22Rv1 (cell line): Measurements from ENCODE around the gene APEX2.

ENCODE experiments used
- ZFX ChIP-seq: fragments of 450-650 bp; IDR thresholded peaks from 2 replicates; pipeline ENCODE4 v1.6.1; 2017; ENCODE audit warnings: antibody characterized with exemption, borderline replicate concordance
- TF ChIP-seq, protein P1 (sequence below): fragments of 450-650 bp; IDR thresholded peaks from 2 replicates; pipeline ENCODE4 v1.5.1; 2017; ENCODE audit warnings: mild to moderate bottlenecking

DNA sequence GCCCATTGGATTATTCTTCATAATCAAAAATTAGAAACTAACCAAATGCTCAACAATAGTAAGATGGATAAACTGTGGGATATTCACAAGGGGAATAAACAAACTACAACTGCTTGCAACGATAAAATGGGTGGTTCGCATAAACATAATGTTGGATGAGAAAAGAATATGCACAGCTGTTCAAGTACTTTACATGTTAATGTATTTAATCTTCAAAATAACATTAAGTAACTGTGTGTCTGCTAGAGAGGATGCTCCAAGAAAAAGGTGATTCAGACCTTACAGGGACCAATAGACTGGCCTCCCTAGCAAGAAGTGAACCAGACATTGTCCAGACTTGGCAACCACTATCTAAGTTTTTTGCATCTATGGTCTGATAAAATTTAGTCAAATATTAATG, 8.5 kb upstream of the APEX2 start:
- TF ChIP-seq, protein P1, sequence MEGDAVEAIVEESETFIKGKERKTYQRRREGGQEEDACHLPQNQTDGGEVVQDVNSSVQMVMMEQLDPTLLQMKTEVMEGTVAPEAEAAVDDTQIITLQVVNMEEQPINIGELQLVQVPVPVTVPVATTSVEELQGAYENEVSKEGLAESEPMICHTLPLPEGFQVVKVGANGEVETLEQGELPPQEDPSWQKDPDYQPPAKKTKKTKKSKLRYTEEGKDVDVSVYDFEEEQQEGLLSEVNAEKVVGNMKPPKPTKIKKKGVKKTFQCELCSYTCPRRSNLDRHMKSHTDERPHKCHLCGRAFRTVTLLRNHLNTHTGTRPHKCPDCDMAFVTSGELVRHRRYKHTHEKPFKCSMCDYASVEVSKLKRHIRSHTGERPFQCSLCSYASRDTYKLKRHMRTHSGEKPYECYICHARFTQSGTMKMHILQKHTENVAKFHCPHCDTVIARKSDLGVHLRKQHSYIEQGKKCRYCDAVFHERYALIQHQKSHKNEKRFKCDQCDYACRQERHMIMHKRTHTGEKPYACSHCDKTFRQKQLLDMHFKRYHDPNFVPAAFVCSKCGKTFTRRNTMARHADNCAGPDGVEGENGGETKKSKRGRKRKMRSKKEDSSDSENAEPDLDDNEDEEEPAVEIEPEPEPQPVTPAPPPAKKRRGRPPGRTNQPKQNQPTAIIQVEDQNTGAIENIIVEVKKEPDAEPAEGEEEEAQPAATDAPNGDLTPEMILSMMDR = no peak
- TF ChIP-seq ZFX = no peak
